Liver (tissue), 3 donors: ENCODE results near the gene CORO7.

Experiments
- FOXA1 ChIP-seq: IDR thresholded peaks from 2 replicates; pipeline ENCODE4 v1.6.1; 2016; ENCODE audit warnings: antibody characterized with exemption
- FOXA2 ChIP-seq: IDR thresholded peaks from 2 replicates; pipeline ENCODE4 v1.6.1; 2016; ENCODE audit warnings: antibody characterized with exemption
- JUND ChIP-seq, 2 donors: IDR thresholded peaks; 2 replicates each; pipeline ENCODE4 v1.6.1; 2016; ENCODE audit warnings: antibody characterized with exemption in 2 of 2
- MAX ChIP-seq: IDR thresholded peaks from 2 replicates; pipeline ENCODE4 v1.6.1; 2016; ENCODE audit warnings: antibody characterized with exemption
- REST ChIP-seq: IDR thresholded peaks from 2 replicates; pipeline ENCODE4 v1.6.1; 2016; ENCODE audit warnings: antibody characterized with exemption, mild to moderate bottlenecking
- RXRA ChIP-seq, 2 donors: IDR thresholded peaks; 2 replicates each; pipeline ENCODE4 v1.6.1; 2017 to 2018; ENCODE audit warnings: antibody characterized with exemption in 2 of 2, mild to moderate bottlenecking in 1 of 2
- SP1 ChIP-seq: IDR thresholded peaks from 2 replicates; pipeline ENCODE4 v1.6.1; 2018; ENCODE audit warnings: antibody characterized with exemption, mild to moderate bottlenecking
- YY1 ChIP-seq: IDR thresholded peaks from 2 replicates; pipeline ENCODE4 v1.6.1; 2016; ENCODE audit warnings: antibody characterized with exemption, mild to moderate bottlenecking
- ZBTB33 ChIP-seq: IDR thresholded peaks from 2 replicates; pipeline ENCODE4 v1.6.1; 2016; ENCODE audit warnings: antibody characterized with exemption
- TF ChIP-seq, protein P1 (sequence below): fragments of 150-350 bp; IDR thresholded peaks from 2 replicates; pipeline ENCODE4 v1.5.1; 2017; ENCODE audit warnings: improper control_type of control experiment, low read depth, low read length; ENCODE audit not compliant: missing input control
- donor health status: healthy.
- donor health status: healthy.

- TF ChIP-seq, protein P1, sequence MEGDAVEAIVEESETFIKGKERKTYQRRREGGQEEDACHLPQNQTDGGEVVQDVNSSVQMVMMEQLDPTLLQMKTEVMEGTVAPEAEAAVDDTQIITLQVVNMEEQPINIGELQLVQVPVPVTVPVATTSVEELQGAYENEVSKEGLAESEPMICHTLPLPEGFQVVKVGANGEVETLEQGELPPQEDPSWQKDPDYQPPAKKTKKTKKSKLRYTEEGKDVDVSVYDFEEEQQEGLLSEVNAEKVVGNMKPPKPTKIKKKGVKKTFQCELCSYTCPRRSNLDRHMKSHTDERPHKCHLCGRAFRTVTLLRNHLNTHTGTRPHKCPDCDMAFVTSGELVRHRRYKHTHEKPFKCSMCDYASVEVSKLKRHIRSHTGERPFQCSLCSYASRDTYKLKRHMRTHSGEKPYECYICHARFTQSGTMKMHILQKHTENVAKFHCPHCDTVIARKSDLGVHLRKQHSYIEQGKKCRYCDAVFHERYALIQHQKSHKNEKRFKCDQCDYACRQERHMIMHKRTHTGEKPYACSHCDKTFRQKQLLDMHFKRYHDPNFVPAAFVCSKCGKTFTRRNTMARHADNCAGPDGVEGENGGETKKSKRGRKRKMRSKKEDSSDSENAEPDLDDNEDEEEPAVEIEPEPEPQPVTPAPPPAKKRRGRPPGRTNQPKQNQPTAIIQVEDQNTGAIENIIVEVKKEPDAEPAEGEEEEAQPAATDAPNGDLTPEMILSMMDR, result no peak
- TF ChIP-seq RXRA (IDR thresholded peaks at IDR 0.05) (no peak), ZBTB33 (no peak), FOXA1 (no peak), FOXA2 (no peak), REST (no peak), YY1 (no peak), MAX (no peak), JUND (IDR thresholded peaks at IDR 0.05) (no peak), SP1 (no peak)
Measured at GRCh38 chr16:4442371-4442770, 26.0 kb upstream of the CORO7 start.
